MCF 10A (cell line): ENCODE data around the gene GCNT3. TPM values are rescaled to one million over a fixed set of nuclear protein-coding genes. Genes with fewer than 3 reads are reported as not detected.
"Not testable (repeated sequence)": the region's sequence is repeated elsewhere in the genome, so short reads cannot be mapped to it uniquely, and the experiment has no call there.

Experiments used
- BruUV-seq: library from RNA; stranded (reverse); fragments of 400-500 nt; replicated peaks from 2 replicates; lab custom pipeline; 2021; lab: Mats Ljungman, UMichigan
- CTCF ChIA-PET: fragments of 300-600 bp; sonication (Branson Sonifier 250); formaldehyde crosslinking; extraction: SDS; loops from one replicate; lab custom pipeline; 2021; ENCODE audit warnings: antibody characterized with exemption, inconsistent platforms; lab: Yijun Ruan, JAX
- POLR2A ChIA-PET: fragments of 300-600, 350-650 bp; sonication (Branson Sonifier 250); formaldehyde crosslinking; extraction: SDS; loops from one replicate; lab custom pipeline; 2020; ENCODE audit warnings: antibody characterized with exemption, inconsistent platforms; lab: Yijun Ruan, JAX
- DNase-seq: peaks from one replicate; pipeline ENCODE4 v3.0.0-alpha.2; 2018; ENCODE audit not compliant: unreplicated experiment
- H3K27ac Mint-ChIP-seq: one replicate; pipeline ENCODE4 v1.8.0; 2022; ENCODE audit warnings: mild to moderate bottlenecking, low read depth, mixed read lengths; ENCODE audit not compliant: unreplicated experiment
- H3K27me3 Mint-ChIP-seq: one replicate; pipeline ENCODE4 v1.8.0; 2022; ENCODE audit warnings: mixed read lengths; ENCODE audit not compliant: insufficient read depth, unreplicated experiment
- H3K36me3 Mint-ChIP-seq: one replicate; pipeline ENCODE4 v1.8.0; 2022; ENCODE audit warnings: mild to moderate bottlenecking, moderate library complexity, mixed read lengths; ENCODE audit not compliant: insufficient read depth, unreplicated experiment
- H3K4me1 Mint-ChIP-seq: one replicate; pipeline ENCODE4 v1.8.0; 2022; ENCODE audit warnings: mixed read lengths; ENCODE audit not compliant: insufficient read depth, unreplicated experiment
- H3K4me3 Mint-ChIP-seq: one replicate; pipeline ENCODE4 v1.8.0; 2022; ENCODE audit warnings: mild to moderate bottlenecking, moderate library complexity, mixed read lengths; ENCODE audit not compliant: unreplicated experiment
- H3K9me3 Mint-ChIP-seq: one replicate; pipeline ENCODE4 v1.8.0; 2022; ENCODE audit warnings: mixed read lengths; ENCODE audit not compliant: unreplicated experiment
- intact Hi-C: fragments of 100-400 bp; cut with micrococcal nuclease; formaldehyde crosslinking; loops from 2 replicates; pipeline ENCODE4 v1.14.1; 2022
- total RNA-seq: library from RNA; stranded (reverse); gene quantifications from 2 replicates; pipeline ENCODE4 v1.2.3, GENCODE V29; 2022
- TF ChIP-seq, protein P1 (sequence below): fragments of 200-600 bp; IDR thresholded peaks from one replicate; pipeline ENCODE4 v1.8.0; 2022; ENCODE audit warnings: antibody characterized with exemption, mild to moderate bottlenecking; ENCODE audit not compliant: unreplicated experiment

GCNT3 gene
- total RNA-seq, 1 experiment from 2014 or later, result not detected

DNA sequence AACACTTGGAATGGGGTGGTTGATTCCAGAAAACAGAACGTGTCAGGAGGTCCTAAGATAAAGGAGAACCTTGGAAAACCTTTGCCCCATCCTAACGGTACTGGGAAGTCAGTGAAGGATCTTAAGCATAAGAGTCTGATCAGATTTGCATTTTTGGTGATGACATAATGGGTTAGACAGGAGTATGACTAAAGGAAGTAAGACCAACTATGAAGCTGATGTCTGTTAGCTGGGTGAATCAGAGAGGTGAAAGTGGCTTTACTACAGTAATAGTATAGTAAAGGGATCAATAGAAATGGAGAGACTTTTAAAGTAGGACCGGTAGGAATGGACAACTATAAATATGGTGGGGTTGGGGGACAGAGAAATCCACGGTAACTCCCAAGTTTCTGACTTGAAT is 33.2 kb downstream of the GCNT3 start:
- Mint-ChIP-seq H3K9me3 (no peaks in the 10 kb centered on the region), H3K27me3 (no peaks in the 10 kb centered on the region), H3K4me1 (peaks cover 5% of the 10 kb centered on the region), H3K27ac (no peak overlapping the region), H3K4me3 (no peak overlapping the region), H3K36me3 (peaks cover 48% of the 10 kb centered on the region)
- TF ChIP-seq, protein P1, sequence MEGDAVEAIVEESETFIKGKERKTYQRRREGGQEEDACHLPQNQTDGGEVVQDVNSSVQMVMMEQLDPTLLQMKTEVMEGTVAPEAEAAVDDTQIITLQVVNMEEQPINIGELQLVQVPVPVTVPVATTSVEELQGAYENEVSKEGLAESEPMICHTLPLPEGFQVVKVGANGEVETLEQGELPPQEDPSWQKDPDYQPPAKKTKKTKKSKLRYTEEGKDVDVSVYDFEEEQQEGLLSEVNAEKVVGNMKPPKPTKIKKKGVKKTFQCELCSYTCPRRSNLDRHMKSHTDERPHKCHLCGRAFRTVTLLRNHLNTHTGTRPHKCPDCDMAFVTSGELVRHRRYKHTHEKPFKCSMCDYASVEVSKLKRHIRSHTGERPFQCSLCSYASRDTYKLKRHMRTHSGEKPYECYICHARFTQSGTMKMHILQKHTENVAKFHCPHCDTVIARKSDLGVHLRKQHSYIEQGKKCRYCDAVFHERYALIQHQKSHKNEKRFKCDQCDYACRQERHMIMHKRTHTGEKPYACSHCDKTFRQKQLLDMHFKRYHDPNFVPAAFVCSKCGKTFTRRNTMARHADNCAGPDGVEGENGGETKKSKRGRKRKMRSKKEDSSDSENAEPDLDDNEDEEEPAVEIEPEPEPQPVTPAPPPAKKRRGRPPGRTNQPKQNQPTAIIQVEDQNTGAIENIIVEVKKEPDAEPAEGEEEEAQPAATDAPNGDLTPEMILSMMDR, result no peak
- intact Hi-C loops, result no loop called here
- BruUV-seq, result no TSS peak
- ChIA-PET POLR2A (interaction anchor here (1.0 to 5.3 kb wide), 3 partner anchors 9 to 28 kb away, joined by 3 to 31 read pairs (median 3); partner anchors contain the start of gene GTF2A2), CTCF (interaction anchor here (0.6 to 16.0 kb wide), 3 partner anchors 47 to 131 kb away, joined by 4 to 196 read pairs (median 5); no protein-coding TSS in a partner anchor)
- no peak for DNase-seq

DNA sequence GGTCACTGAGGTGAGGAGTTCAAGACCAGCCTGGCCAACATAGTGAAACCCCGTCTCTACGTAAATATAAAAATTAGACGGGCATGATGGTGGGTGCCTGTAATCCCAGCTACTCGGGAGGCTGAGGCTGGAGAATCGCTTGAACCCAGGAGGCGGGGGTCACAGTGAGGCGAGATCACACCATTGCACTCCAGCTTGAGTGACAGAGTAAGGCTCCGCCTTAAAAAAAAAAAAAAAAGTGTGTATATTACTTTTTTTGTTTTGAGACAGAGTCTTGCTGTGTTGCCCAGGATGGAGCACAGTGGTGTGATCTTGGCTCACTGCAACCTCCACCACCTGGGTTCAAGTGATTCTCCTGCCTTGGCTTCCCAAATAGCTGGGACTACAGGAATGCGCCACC is 34.2 kb downstream of the GCNT3 start:
- intact Hi-C loops, DNase-seq, H3K4me1 Mint-ChIP-seq, H3K27me3 Mint-ChIP-seq, BruUV-seq, H3K27ac Mint-ChIP-seq, H3K9me3 Mint-ChIP-seq, H3K4me3 Mint-ChIP-seq: not testable (repeated sequence)
- H3K36me3 Mint-ChIP-seq, result peaks cover 49% of the 10 kb centered on the region
- ChIA-PET POLR2A (interaction anchor here (1.0 to 5.3 kb wide), 2 partner anchors 11 to 29 kb away, joined by 3 to 31 read pairs; partner anchors contain the start of gene GTF2A2), CTCF (interaction anchor here (0.6 to 16.0 kb wide), 4 partner anchors 9 to 722 kb away, joined by 3 to 196 read pairs (median 4); no protein-coding TSS in a partner anchor)

DNA sequence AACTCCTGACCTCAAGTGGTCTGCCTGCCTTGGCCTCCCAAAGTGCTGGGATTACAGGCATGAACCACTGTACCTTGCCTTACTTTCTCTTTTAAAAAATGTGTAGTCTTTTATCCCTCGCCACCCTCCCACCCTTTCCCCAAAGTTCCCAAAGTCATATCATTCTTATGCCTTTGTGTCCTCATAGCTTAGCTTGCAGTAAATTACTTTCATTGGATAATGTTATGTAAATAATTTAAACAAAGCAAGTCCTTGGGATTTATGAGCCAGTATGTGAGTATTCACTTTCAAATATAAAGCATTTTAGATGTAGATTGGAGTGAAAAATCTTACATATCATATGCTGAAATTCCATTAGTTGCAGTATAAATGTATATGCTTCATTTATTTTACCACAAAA is 34.7 kb downstream of the GCNT3 start:
- H3K4me3 Mint-ChIP-seq, result no peak overlapping the region
- DNase-seq, result no peak
- H3K27me3 Mint-ChIP-seq, result no peaks in the 10 kb centered on the region
- H3K4me1 Mint-ChIP-seq, result peaks cover 5% of the 10 kb centered on the region
- no peak overlapping the region for H3K27ac Mint-ChIP-seq
- BruUV-seq, result no TSS peak
- CTCF ChIA-PET, result interaction anchor here (0.6 to 16.0 kb wide), 3 partner anchors 26 to 723 kb away, joined by 3 to 196 read pairs (median 4); no protein-coding TSS in a partner anchor
- H3K9me3 Mint-ChIP-seq, result no peaks in the 10 kb centered on the region
- TF ChIP-seq, protein P1, result no peak
- intact Hi-C loops, result no loop called here
- H3K36me3 Mint-ChIP-seq, result peaks cover 53% of the 10 kb centered on the region
- POLR2A ChIA-PET, result interaction anchor here (0.9 to 5.3 kb wide), 2 partner anchors 10 to 17 kb away, joined by 3 to 31 read pairs; partner anchors contain the start of gene GTF2A2

DNA sequence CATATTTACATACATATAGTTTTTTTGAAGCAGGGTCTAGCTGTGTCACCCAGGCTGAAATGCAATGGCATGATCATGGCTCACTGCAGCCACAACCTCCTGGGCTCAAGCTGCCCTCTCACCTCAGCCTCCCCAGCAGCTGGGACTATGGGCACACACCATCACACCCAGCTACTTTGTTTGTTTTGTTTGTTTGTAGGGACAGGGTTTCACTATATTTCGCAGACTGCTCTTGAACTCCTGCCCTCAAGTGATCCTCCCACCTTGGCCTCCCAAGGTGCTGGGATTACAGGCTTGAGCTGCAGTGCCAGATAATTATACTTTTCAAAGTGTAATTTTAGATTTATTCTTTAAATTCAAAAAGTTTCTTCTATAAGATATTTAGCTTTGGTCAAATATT is 35.5 kb downstream of the GCNT3 start:
- no peaks in the 10 kb centered on the region for H3K9me3 Mint-ChIP-seq
- ChIA-PET CTCF (interaction anchor here (0.6 to 16.0 kb wide), 3 partner anchors 9 to 244 kb away, joined by 3 to 196 read pairs (median 3); no protein-coding TSS in a partner anchor), POLR2A (interaction anchor here (0.6 to 5.3 kb wide), 3 partner anchors 9 to 274 kb away, joined by 3 to 31 read pairs (median 3); partner anchors contain the start of genes GTF2A2 and MYO1E)
- peaks cover 61% of the 10 kb centered on the region for H3K36me3 Mint-ChIP-seq
- no peaks in the 10 kb centered on the region for H3K27me3 Mint-ChIP-seq
- no peak for DNase-seq
- peaks cover 5% of the 10 kb centered on the region for H3K4me1 Mint-ChIP-seq
- BruUV-seq, result no TSS peak
- no peak overlapping the region for H3K27ac Mint-ChIP-seq
- H3K4me3 Mint-ChIP-seq, result no peak overlapping the region
- TF ChIP-seq, protein P1, result no peak
- intact Hi-C loops, result no loop called here
